H1 (cell line): ENCODE measurements around the gene OR4F6.

ENCODE experiments used
- BACH1 ChIP-seq: IDR thresholded peaks from 2 replicates; pipeline ENCODE4 v1.6.1; 2012; ENCODE audit warnings: low read length, improper control_type of control experiment
- CBX8 ChIP-seq: fragments of 300-800, 300-1000 bp; sonication (generic); IDR thresholded peaks from 2 replicates; pipeline ENCODE4 v1.7.1; 2016; ENCODE audit warnings: low read depth, low read length, borderline replicate concordance
- CHD1 ChIP-seq: IDR thresholded peaks from 2 replicates; pipeline ENCODE4 v1.6.1; 2012; ENCODE audit warnings: low read depth, low read length, improper control_type of control experiment
- CHD2 ChIP-seq: IDR thresholded peaks from 2 replicates; pipeline ENCODE4 v1.6.1; 2012; ENCODE audit warnings: low read length, improper control_type of control experiment
- EZH2 ChIP-seq: fragments of 200-600 bp; sonication (generic); IDR thresholded peaks from 2 replicates; pipeline ENCODE4 v1.7.1; 2012; ENCODE audit warnings: low read depth, mild to moderate bottlenecking, moderate library complexity, low read length, inconsistent platforms; ENCODE audit not compliant: severe bottlenecking
- GABPA ChIP-seq: IDR thresholded peaks from 2 replicates; pipeline ENCODE4 v1.6.1; 2011; ENCODE audit warnings: mild to moderate bottlenecking, low read length, moderate library complexity, borderline replicate concordance; ENCODE audit not compliant: insufficient read depth
- KDM1A ChIP-seq: fragments of 200-600, 300-600 bp; sonication (generic); IDR thresholded peaks from 2 replicates; pipeline ENCODE4 v1.7.1; 2016; ENCODE audit warnings: mild to moderate bottlenecking, low read length, borderline replicate concordance
- SP1 ChIP-seq: IDR thresholded peaks from 2 replicates; pipeline ENCODE4 v1.6.1; 2011; ENCODE audit warnings: low read depth, low read length
- SRF ChIP-seq: IDR thresholded peaks from 2 replicates; pipeline ENCODE4 v1.6.1; 2011; ENCODE audit warnings: mild to moderate bottlenecking, low read depth, low read length, moderate library complexity
- TAF1 ChIP-seq: IDR thresholded peaks from 2 replicates; pipeline ENCODE4 v1.6.1; 2011; ENCODE audit warnings: mild to moderate bottlenecking, low read depth, low read length
- ZNF274 ChIP-seq: IDR thresholded peaks from 2 replicates; pipeline ENCODE4 v1.7.0; 2012; ENCODE audit warnings: low read length, borderline replicate concordance; ENCODE audit errors: extremely low read depth
- TF ChIP-seq, protein P1 (sequence below), 3 experiments: IDR thresholded peaks; 1 replicate in 2 of 3; 2 replicates in 1 of 3; pipeline versions ENCODE4 v1.5.1 to v1.6.1; 2011; ENCODE audit warnings: low read length in 3 of 3, mild to moderate bottlenecking in 3 of 3, inconsistent platforms in 2 of 3, low read depth in 1 of 3, moderate library complexity in 1 of 3; ENCODE audit not compliant: insufficient read depth in 1 of 3; ENCODE audit errors: control extremely low read depth in 1 of 3

DNA sequence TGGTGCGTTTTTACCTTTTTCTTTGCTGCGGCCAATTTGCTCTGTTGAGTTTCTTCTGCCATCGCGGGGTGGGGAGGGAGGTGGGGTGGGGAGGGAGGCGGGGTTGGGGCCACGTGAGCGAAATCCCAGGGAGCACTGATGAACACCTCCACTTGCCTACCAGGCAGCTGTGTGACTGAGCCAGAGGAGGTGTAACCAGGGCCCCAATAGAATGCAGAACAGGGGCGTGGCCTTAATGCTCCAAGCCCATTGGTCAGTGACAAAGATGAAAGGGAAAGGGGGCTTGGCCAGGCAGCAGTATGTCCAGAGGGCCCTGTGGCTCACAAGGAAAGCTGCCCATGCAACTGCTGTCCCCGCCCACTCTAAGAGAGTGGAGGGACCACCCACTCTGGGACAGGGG lies 21.4 kb upstream of the OR4F6 start:
- TF ChIP-seq, protein P1, sequence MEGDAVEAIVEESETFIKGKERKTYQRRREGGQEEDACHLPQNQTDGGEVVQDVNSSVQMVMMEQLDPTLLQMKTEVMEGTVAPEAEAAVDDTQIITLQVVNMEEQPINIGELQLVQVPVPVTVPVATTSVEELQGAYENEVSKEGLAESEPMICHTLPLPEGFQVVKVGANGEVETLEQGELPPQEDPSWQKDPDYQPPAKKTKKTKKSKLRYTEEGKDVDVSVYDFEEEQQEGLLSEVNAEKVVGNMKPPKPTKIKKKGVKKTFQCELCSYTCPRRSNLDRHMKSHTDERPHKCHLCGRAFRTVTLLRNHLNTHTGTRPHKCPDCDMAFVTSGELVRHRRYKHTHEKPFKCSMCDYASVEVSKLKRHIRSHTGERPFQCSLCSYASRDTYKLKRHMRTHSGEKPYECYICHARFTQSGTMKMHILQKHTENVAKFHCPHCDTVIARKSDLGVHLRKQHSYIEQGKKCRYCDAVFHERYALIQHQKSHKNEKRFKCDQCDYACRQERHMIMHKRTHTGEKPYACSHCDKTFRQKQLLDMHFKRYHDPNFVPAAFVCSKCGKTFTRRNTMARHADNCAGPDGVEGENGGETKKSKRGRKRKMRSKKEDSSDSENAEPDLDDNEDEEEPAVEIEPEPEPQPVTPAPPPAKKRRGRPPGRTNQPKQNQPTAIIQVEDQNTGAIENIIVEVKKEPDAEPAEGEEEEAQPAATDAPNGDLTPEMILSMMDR (IDR thresholded peaks at IDR 0.05; ENCODE audit: control extremely low read depth in 1 of 3, insufficient read depth in 1 of 3, low read depth in 1 of 3, low read length in 3 of 3) = no peak
- no peak for TF ChIP-seq KDM1A
- no peak for TF ChIP-seq TAF1
- TF ChIP-seq SP1 = no peak
- TF ChIP-seq CHD1 = no peak
- TF ChIP-seq BACH1 = no peak
- TF ChIP-seq GABPA = no peak
- TF ChIP-seq EZH2 = no peak
- no peak for TF ChIP-seq ZNF274
- no peak for TF ChIP-seq CBX8
- no peak for TF ChIP-seq SRF
- no peak for TF ChIP-seq CHD2
